H9 (cell line): ENCODE data around the gene SIN3A. TPM values are rescaled to one million over a fixed set of nuclear protein-coding genes. Genes with fewer than 3 reads are reported as not detected.

ENCODE experiments used
- DNase-seq: peaks from one replicate; pipeline ENCODE4 v3.0.0-alpha.2; 2017
- H2AFZ ChIP-seq: one replicate; pipeline ENCODE4 v1.6.1; 2013; ENCODE audit warnings: mild to moderate bottlenecking, low read length, control low read depth, moderate library complexity
- H2AK5ac ChIP-seq: 2 replicates; pipeline ENCODE4 v1.6.1; 2013; ENCODE audit warnings: low read length, control low read depth, mixed read lengths; ENCODE audit not compliant: insufficient read length
- H2BK120ac ChIP-seq: one replicate; pipeline ENCODE4 v1.6.1; 2013; ENCODE audit warnings: low read depth, mild to moderate bottlenecking, low read length, control low read depth, inconsistent platforms; ENCODE audit not compliant: poor library complexity, severe bottlenecking
- H2BK12ac ChIP-seq: 2 replicates; pipeline ENCODE4 v1.6.1; 2013; ENCODE audit warnings: low read length, control low read depth, mixed read lengths, low read depth; ENCODE audit not compliant: insufficient read length
- H2BK15ac ChIP-seq: 2 replicates; pipeline ENCODE4 v1.6.1; 2013; ENCODE audit warnings: low read depth, low read length, control low read depth
- H2BK20ac ChIP-seq: one replicate; pipeline ENCODE4 v1.6.1; 2013; ENCODE audit warnings: low read depth, mild to moderate bottlenecking, low read length, control low read depth, inconsistent platforms; ENCODE audit not compliant: poor library complexity, severe bottlenecking
- H2BK5ac ChIP-seq: 2 replicates; pipeline ENCODE4 v1.6.1; 2013; ENCODE audit warnings: low read length, control low read depth, mixed read lengths; ENCODE audit not compliant: insufficient read length
- H3K14ac ChIP-seq: 2 replicates; pipeline ENCODE4 v1.6.1; 2013; ENCODE audit warnings: low read length, control low read depth; ENCODE audit not compliant: insufficient read depth
- H3K18ac ChIP-seq: 2 replicates; pipeline ENCODE4 v1.6.1; 2013; ENCODE audit warnings: low read depth, mild to moderate bottlenecking, mixed read lengths, low read length, control low read depth; ENCODE audit not compliant: insufficient read length
- H3K23ac ChIP-seq: 2 replicates; pipeline ENCODE4 v1.6.1; 2013; ENCODE audit warnings: low read length, control low read depth, mixed read lengths, low read depth; ENCODE audit not compliant: insufficient read length
- H3K23me2 ChIP-seq: 2 replicates; pipeline ENCODE4 v1.6.1; 2013; ENCODE audit warnings: low read depth, mild to moderate bottlenecking, mixed read lengths, low read length, control low read depth; ENCODE audit not compliant: insufficient read length, poor library complexity, severe bottlenecking
- H3K27ac ChIP-seq: 2 replicates; pipeline ENCODE4 v1.5.1; 2013; ENCODE audit warnings: low read length, control low read depth, mixed read lengths, low read depth; ENCODE audit not compliant: insufficient read length
- H3K27me3 ChIP-seq: 2 replicates; pipeline ENCODE4 v1.6.1; 2013; ENCODE audit warnings: low read length, control low read depth, inconsistent platforms; ENCODE audit not compliant: insufficient read depth
- H3K4ac ChIP-seq: 2 replicates; pipeline ENCODE4 v1.6.1; 2013; ENCODE audit warnings: low read depth, mild to moderate bottlenecking, control low read depth, inconsistent platforms, low read length, moderate library complexity
- H3K4me1 ChIP-seq: 2 replicates; pipeline ENCODE4 v1.6.1; 2013; ENCODE audit warnings: low read length, control low read depth, inconsistent platforms; ENCODE audit not compliant: insufficient read depth
- H3K4me2 ChIP-seq: 2 replicates; pipeline ENCODE4 v1.6.1; 2013; ENCODE audit warnings: low read length, control low read depth, mixed read lengths; ENCODE audit not compliant: insufficient read length, insufficient read depth
- H3K56ac ChIP-seq: 2 replicates; pipeline ENCODE4 v1.6.1; 2013; ENCODE audit warnings: low read depth, mild to moderate bottlenecking, mixed read lengths, low read length, control low read depth; ENCODE audit not compliant: insufficient read length
- H3K79me1 ChIP-seq: 2 replicates; pipeline ENCODE4 v1.6.1; 2013; ENCODE audit warnings: low read depth, mild to moderate bottlenecking, moderate library complexity, low read length, control low read depth, inconsistent platforms; ENCODE audit not compliant: insufficient read depth, poor library complexity, severe bottlenecking
- H3K79me2 ChIP-seq: 2 replicates; pipeline ENCODE4 v1.6.1; 2013; ENCODE audit warnings: low read length, control low read depth, inconsistent platforms; ENCODE audit not compliant: insufficient read depth
- H3K9ac ChIP-seq: 2 replicates; pipeline ENCODE4 v1.6.1; 2013; ENCODE audit warnings: low read length, control low read depth, mixed read lengths; ENCODE audit not compliant: insufficient read length; ENCODE audit errors: extremely low read depth
- H3K9me3 ChIP-seq: one replicate; pipeline ENCODE4 v1.6.1; 2013; ENCODE audit warnings: low read depth, low read length, inconsistent platforms; ENCODE audit not compliant: control insufficient read depth
- H3T11ph ChIP-seq: one replicate; pipeline ENCODE4 v1.6.1; 2013; ENCODE audit warnings: mild to moderate bottlenecking, low read length, control low read depth, inconsistent platforms
- H4K20me1 ChIP-seq: one replicate; pipeline ENCODE4 v1.6.1; 2013; ENCODE audit not compliant: control insufficient read depth, insufficient read length, insufficient read depth
- H4K5ac ChIP-seq: 2 replicates; pipeline ENCODE4 v1.6.1; 2013; ENCODE audit warnings: low read depth, mild to moderate bottlenecking, mixed read lengths, low read length, control low read depth; ENCODE audit not compliant: insufficient read length
- H4K8ac ChIP-seq: replicated peaks from 2 replicates; pipeline ENCODE4 v1.6.1; 2013; ENCODE audit warnings: low read length, control low read depth, mixed read lengths, low read depth; ENCODE audit not compliant: insufficient read length
- H4K91ac ChIP-seq: 2 replicates; pipeline ENCODE4 v1.6.1; 2013; ENCODE audit warnings: low read depth, mild to moderate bottlenecking, moderate library complexity, mixed read lengths, low read length, control low read depth; ENCODE audit not compliant: insufficient read length
- H3K27ac Mint-ChIP-seq, 3 experiments: 2 replicates in 2 of 3; 3 replicates in 1 of 3; pipeline ENCODE4 v1.8.0; 2020 to 2021; ENCODE audit warnings: mixed read lengths in 3 of 3, mild to moderate bottlenecking in 1 of 3, moderate library complexity in 1 of 3
- H3K27me3 Mint-ChIP-seq: 2 replicates; pipeline ENCODE4 v1.8.0; 2021; ENCODE audit warnings: low read depth, mild to moderate bottlenecking, moderate library complexity, mixed read lengths
- H3K36me3 Mint-ChIP-seq, 3 experiments: 2 replicates in 2 of 3; 3 replicates in 1 of 3; pipeline ENCODE4 v1.8.0; 2020 to 2021; ENCODE audit warnings: low read depth in 3 of 3, mixed read lengths in 3 of 3; ENCODE audit not compliant: insufficient read depth in 1 of 3
- H3K4me1 Mint-ChIP-seq, 2 experiments: 2 replicates each; pipeline ENCODE4 v1.8.0; 2020; ENCODE audit warnings: mixed read lengths in 2 of 2
- H3K4me3 Mint-ChIP-seq, 2 experiments: 2 replicates in 1 of 2; 3 replicates in 1 of 2; pipeline ENCODE4 v1.8.0; 2020 to 2021; ENCODE audit warnings: mild to moderate bottlenecking in 2 of 2, mixed read lengths in 2 of 2, moderate library complexity in 1 of 2
- H3K9me3 Mint-ChIP-seq, 2 experiments: 2 replicates in 1 of 2; 3 replicates in 1 of 2; pipeline ENCODE4 v1.8.0; 2020; ENCODE audit warnings: mild to moderate bottlenecking in 2 of 2, mixed read lengths in 2 of 2, moderate library complexity in 1 of 2
- WGBS: extraction: QIAGEN DNeasy Blood & Tissue Kit; methylation state at CpG from one replicate; pipeline ENCODE4 v1.1.7; 2013; ENCODE audit warnings: missing lambda C conversion rate, low lambda C conversion rate, mixed read lengths; ENCODE audit not compliant: insufficient read length; ENCODE audit errors: extremely low coverage; 5-methylcytosine and 5-hydroxymethylcytosine counted together
- total RNA-seq: library from RNA; stranded (reverse); gene quantifications from 2 replicates; pipeline ENCODE4 v1.2.1, GENCODE V29; 2021
- TF ChIP-seq, protein P1 (sequence below): fragments of 200-600 bp; sonication (generic); conservative IDR thresholded peaks from 3 replicates; pipeline ENCODE4 v1.8.0; 2021; ENCODE audit warnings: antibody characterized with exemption, mild to moderate bottlenecking

The SIN3A gene
- total RNA-seq, 1 experiment from 2014 or later, result 102 TPM

DNA sequence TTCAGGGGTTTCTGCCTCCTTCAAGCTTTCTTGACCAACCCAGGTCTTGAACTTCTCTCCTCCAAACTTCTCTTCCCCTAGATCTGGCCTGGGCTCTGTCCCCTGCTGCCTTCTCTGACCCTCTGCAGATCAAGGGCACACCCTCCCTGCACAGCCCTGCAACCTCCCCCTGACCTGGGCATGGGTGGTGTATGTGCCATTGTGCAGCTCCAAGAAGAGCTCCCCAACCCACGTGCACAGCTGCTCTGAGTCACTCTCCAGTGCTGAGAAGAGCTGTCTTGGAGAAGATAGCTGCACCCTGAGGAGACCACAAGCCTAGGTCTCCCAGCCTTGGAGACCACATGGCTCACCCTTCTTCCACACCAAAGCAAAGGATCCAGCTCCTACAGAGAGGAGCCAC, 91.1 kb downstream of the SIN3A start:
- H3K27me3 Mint-ChIP-seq, result peaks cover 1% of the 10 kb centered on the region; the same call in 1 of the 2 replicates
- H3K4me3 Mint-ChIP-seq, result no peak overlapping the region
- no peak overlapping the region for H2BK5ac ChIP-seq
- no peak overlapping the region for H3K4me2 ChIP-seq
- no peak overlapping the region for H3K18ac ChIP-seq
- H2AK5ac ChIP-seq, result no peak overlapping the region
- H3K14ac ChIP-seq, result no peak overlapping the region
- H4K8ac ChIP-seq, result no peak overlapping the region
- no peak overlapping the region for H3K9ac ChIP-seq
- H3K9me3 Mint-ChIP-seq, result no peaks in the 10 kb centered on the region
- H3K9me3 ChIP-seq, result no peaks in the 10 kb centered on the region
- no peak overlapping the region for H4K5ac ChIP-seq
- 0 out of 7 replicates have a peak overlapping the region, but pooled peaks of 1 of the 3 experiments have one; percentile 46 for H3K27ac Mint-ChIP-seq
- no peak overlapping the region for H3K56ac ChIP-seq
- TF ChIP-seq, protein P1, sequence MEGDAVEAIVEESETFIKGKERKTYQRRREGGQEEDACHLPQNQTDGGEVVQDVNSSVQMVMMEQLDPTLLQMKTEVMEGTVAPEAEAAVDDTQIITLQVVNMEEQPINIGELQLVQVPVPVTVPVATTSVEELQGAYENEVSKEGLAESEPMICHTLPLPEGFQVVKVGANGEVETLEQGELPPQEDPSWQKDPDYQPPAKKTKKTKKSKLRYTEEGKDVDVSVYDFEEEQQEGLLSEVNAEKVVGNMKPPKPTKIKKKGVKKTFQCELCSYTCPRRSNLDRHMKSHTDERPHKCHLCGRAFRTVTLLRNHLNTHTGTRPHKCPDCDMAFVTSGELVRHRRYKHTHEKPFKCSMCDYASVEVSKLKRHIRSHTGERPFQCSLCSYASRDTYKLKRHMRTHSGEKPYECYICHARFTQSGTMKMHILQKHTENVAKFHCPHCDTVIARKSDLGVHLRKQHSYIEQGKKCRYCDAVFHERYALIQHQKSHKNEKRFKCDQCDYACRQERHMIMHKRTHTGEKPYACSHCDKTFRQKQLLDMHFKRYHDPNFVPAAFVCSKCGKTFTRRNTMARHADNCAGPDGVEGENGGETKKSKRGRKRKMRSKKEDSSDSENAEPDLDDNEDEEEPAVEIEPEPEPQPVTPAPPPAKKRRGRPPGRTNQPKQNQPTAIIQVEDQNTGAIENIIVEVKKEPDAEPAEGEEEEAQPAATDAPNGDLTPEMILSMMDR, result no peak
- WGBS, result no CpG with 5 or more reads among the region's 1 CpG
- no peak overlapping the region for H3K27ac ChIP-seq
- no peak overlapping the region for H2AFZ ChIP-seq
- H3K36me3 Mint-ChIP-seq, result peaks cover 10 to 41% (median 35%) of the 10 kb centered on the region in 3 experiments; a peak in 6 of 7 replicates
- no peaks in the 10 kb centered on the region for H3K23me2 ChIP-seq
- H2BK20ac ChIP-seq, result no peak overlapping the region
- H3K4ac ChIP-seq, result no peak overlapping the region
- no peak for DNase-seq
- no peak overlapping the region for H2BK15ac ChIP-seq
- no peaks in the 10 kb centered on the region for H3K79me2 ChIP-seq
- H2BK12ac ChIP-seq, result no peak overlapping the region
- H4K20me1 ChIP-seq, result no peaks in the 10 kb centered on the region
- no peak overlapping the region for H3K23ac ChIP-seq
- H3T11ph ChIP-seq, result no peak overlapping the region
- H3K4me1 ChIP-seq, result no peaks in the 10 kb centered on the region
- H2BK120ac ChIP-seq, result no peak overlapping the region
- H4K91ac ChIP-seq, result no peak overlapping the region
- no peaks in the 10 kb centered on the region for H3K79me1 ChIP-seq
- no peaks in the 10 kb centered on the region; a peak in 1 of 4 replicates for H3K4me1 Mint-ChIP-seq
- no peaks in the 10 kb centered on the region for H3K27me3 ChIP-seq
